ENCODE data around the gene MEST. TPM values are rescaled to one million over a fixed set of nuclear protein-coding genes. Genes with fewer than 3 reads are reported as not detected.

The MEST gene
- total RNA-seq, 1 experiment from 2014 or later, result 76.9 TPM

DNA sequence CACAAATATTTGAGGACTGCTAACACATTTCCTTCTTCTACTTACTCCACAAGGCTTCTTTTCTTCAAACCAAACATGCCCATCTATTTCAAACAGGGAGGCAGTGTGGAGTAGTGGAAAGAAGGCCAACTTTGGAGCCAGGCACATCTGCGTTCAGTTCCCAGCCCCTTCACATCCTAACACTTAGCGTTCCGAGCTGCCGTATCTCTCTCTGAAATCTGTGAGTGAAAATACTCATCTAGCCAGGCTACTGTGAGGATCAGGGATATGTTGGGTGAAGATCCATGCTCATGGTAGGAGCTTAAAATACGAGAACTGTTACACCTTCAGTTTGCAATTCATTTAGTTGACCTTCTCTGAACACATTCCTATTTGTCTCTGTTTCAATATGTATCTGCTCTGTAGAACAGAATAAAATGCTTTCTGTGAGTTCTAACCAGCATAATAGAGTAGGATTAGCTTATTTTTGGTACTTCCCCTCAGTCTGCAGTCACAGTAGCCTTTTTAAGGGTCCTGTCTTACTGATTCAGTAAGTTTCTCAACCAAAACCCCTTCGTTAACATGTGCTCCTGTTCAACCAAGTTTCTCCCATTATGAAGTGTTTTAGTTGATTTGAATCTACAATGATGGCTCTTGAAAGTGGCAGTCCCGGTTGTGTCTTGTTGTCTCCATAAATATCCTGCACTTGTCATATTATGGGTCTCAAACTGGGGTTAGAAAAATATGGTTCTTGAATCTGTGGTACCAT lies 3.3 kb upstream of the MEST start:
- Histone ChIP-seq H2AFZ (no peak overlapping the region), H3K79me2 (ENCODE audit: low read depth) (peaks cover 37% of the 10 kb centered on the region), H3K4me1 (replicated peaks; ENCODE audit: insufficient read depth) (peaks cover 10% of the 10 kb centered on the region; the same call in 1 of the 2 replicates), H3K27ac (peak overlapping the region; percentile 13; the same call in 1 of the 2 replicates), H3K4me2 (peak overlapping the region; percentile 3; the same call in 1 of the 2 replicates), H3K9me2 (ENCODE audit: insufficient read depth) (no peaks in the 10 kb centered on the region), H3K9me3 (ENCODE audit: insufficient read depth, low read depth) (no peaks in the 10 kb centered on the region), H3K27me3 (ENCODE audit: insufficient read depth, low read depth) (no peaks in the 10 kb centered on the region), H3F3A (ENCODE audit: insufficient read depth, low read depth) (peaks cover 3% of the 10 kb centered on the region; the same call in 1 of the 2 replicates), H3K4me3 (no peak overlapping the region), H3K36me3 (ENCODE audit: low read depth) (no peaks in the 10 kb centered on the region), H4K20me1 (ENCODE audit: insufficient read depth) (no peaks in the 10 kb centered on the region)
- intact Hi-C loops (cut with micrococcal nuclease; ENCODE audit: unreplicated experiment), result loop anchor here (1.0 to 5.0 kb wide), 4 partner anchors 132 to 416 kb away; partner anchors contain the start of genes CPA4, KLHDC10 and TMEM209
- TF ChIP-seq, protein P1, sequence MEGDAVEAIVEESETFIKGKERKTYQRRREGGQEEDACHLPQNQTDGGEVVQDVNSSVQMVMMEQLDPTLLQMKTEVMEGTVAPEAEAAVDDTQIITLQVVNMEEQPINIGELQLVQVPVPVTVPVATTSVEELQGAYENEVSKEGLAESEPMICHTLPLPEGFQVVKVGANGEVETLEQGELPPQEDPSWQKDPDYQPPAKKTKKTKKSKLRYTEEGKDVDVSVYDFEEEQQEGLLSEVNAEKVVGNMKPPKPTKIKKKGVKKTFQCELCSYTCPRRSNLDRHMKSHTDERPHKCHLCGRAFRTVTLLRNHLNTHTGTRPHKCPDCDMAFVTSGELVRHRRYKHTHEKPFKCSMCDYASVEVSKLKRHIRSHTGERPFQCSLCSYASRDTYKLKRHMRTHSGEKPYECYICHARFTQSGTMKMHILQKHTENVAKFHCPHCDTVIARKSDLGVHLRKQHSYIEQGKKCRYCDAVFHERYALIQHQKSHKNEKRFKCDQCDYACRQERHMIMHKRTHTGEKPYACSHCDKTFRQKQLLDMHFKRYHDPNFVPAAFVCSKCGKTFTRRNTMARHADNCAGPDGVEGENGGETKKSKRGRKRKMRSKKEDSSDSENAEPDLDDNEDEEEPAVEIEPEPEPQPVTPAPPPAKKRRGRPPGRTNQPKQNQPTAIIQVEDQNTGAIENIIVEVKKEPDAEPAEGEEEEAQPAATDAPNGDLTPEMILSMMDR (conservative IDR thresholded peaks at IDR 0.05), result no peak
- TF ChIP-seq EZH2 (IDR thresholded peaks at IDR 0.05; ENCODE audit: low read depth), result no peak
- no TSS peak for BruUV-seq (replicated peaks)
- CTCF ChIA-PET, result interaction anchor here (0.6 kb wide), 1 partner anchor 202 kb away, joined by 3 read pairs; no protein-coding TSS in a partner anchor
- POLR2A ChIA-PET (ENCODE audit: unreplicated experiment), result interaction anchor here (0.5 to 0.9 kb wide), 6 partner anchors 21 to 620 kb away, joined by 3 to 7 read pairs (median 4); partner anchors contain the start of gene TMEM209
- DNase-seq, result no peak

DNA sequence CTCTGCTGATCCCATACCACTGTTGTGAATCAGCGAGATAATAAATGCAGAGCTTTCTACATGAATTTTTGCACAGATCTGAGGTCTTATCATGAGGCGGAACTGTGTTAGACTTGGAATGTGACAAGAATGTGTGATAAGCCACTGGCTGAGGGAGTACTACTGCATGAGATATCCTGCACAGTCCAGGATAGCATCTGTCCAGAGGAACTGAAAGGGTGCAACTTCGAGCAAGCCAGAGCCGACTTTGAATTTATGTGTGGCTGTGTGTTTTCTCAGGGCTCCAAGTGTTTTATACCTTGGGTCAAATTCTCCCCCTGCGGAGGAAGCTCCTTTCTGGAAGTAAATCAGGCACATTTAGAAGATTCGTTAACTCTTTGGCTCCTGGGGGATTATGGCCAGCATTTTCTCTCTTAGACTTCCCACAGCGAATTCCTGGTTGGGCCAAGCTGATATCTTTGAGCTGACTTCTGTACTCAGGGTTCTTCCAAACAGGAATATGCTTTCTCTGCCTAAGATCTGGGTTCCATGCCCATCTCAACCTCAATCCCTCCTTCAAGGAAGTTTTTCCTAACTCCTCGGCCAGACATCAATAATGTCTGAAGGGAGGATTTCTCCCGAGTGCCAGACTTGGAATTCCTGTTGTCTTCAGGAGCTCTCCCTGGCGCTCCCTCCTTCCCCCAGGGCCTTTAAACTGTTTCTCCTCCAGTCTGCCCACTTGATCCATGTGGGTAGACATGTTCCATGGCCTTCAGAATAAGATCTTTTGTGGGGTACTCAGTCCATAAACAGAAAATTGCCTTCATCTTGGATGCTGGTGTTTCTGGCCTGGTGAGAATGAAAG lies 2.5 kb upstream of the MEST start:
- no peak for TF ChIP-seq EZH2 (IDR thresholded peaks at IDR 0.05; ENCODE audit: low read depth)
- TF ChIP-seq, protein P1 (conservative IDR thresholded peaks at IDR 0.05), result no peak
- Histone ChIP-seq H3K4me1 (replicated peaks; ENCODE audit: insufficient read depth) (peaks cover 10% of the 10 kb centered on the region; the same call in 1 of the 2 replicates), H3K27me3 (ENCODE audit: insufficient read depth, low read depth) (no peaks in the 10 kb centered on the region), H3K79me2 (ENCODE audit: low read depth) (peaks cover 37% of the 10 kb centered on the region), H3K4me3 (no peak overlapping the region), H3K9me2 (ENCODE audit: insufficient read depth) (no peaks in the 10 kb centered on the region), H3K9me3 (ENCODE audit: insufficient read depth, low read depth) (no peaks in the 10 kb centered on the region), H2AFZ (no peak overlapping the region), H3K36me3 (ENCODE audit: low read depth) (no peaks in the 10 kb centered on the region), H4K20me1 (ENCODE audit: insufficient read depth) (no peaks in the 10 kb centered on the region), H3F3A (ENCODE audit: insufficient read depth, low read depth) (peaks cover 3% of the 10 kb centered on the region; the same call in 1 of the 2 replicates), H3K27ac (no peak overlapping the region), H3K4me2 (peak overlapping the region; percentile 3; the same call in 1 of the 2 replicates)
- ChIA-PET POLR2A (ENCODE audit: unreplicated experiment) (interaction anchor here (0.5 to 0.9 kb wide), 5 partner anchors 20 to 284 kb away, joined by 4 to 7 read pairs (median 4); partner anchors contain the start of gene TMEM209), CTCF (interaction anchor here (0.6 kb wide), 1 partner anchor 202 kb away, joined by 3 read pairs; no protein-coding TSS in a partner anchor)
- DNase-seq, result peak; percentile 53 to 76
- intact Hi-C loops (cut with micrococcal nuclease; ENCODE audit: unreplicated experiment), result loop anchor here (1.0 to 5.0 kb wide), 4 partner anchors 133 to 417 kb away; partner anchors contain the start of genes CPA4, KLHDC10 and TMEM209
- no TSS peak for BruUV-seq (replicated peaks)

DNA sequence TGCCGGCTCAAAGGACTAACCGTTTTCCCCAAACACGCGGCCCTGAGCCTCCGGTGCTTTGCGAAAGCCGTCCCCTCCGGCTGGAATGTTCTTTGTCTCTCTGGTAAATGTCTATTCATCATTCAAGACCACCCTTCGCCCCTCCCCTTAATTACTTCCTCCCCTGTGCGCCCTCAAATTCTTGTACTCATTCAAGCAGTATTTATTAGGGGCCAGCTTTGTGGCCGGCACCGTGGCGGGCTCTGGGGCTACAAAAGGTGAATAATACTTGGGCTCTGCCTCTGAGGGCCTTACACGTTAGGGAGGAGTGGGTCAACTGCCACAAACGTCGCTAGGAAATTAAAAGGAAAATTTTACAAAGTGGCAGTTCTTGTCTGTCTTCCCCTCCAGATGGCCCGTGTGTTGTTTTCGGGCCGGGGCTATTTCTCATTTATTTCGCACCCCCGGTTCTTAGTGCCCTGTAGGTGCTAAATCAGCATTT lies 1.5 kb upstream of the MEST start:
- ChIA-PET CTCF (no interaction called here), POLR2A (ENCODE audit: unreplicated experiment) (no interaction called here)
- Histone ChIP-seq H3K4me1 (replicated peaks; ENCODE audit: insufficient read depth) (peaks cover 10% of the 10 kb centered on the region; the same call in 1 of the 2 replicates), H2AFZ (no peak overlapping the region), H4K20me1 (ENCODE audit: insufficient read depth) (no peaks in the 10 kb centered on the region), H3K9me3 (ENCODE audit: insufficient read depth, low read depth) (no peaks in the 10 kb centered on the region), H3F3A (ENCODE audit: insufficient read depth, low read depth) (peaks cover 3% of the 10 kb centered on the region; the same call in 1 of the 2 replicates), H3K27me3 (ENCODE audit: insufficient read depth, low read depth) (no peaks in the 10 kb centered on the region), H3K4me3 (no peak overlapping the region), H3K4me2 (no peak overlapping the region), H3K79me2 (ENCODE audit: low read depth) (peaks cover 37% of the 10 kb centered on the region), H3K27ac (no peak overlapping the region), H3K36me3 (ENCODE audit: low read depth) (no peaks in the 10 kb centered on the region), H3K9me2 (ENCODE audit: insufficient read depth) (no peaks in the 10 kb centered on the region)
- DNase-seq, result no peak
- BruUV-seq (replicated peaks), result no TSS peak
- intact Hi-C loops (cut with micrococcal nuclease; ENCODE audit: unreplicated experiment), result no loop called here
- no peak for TF ChIP-seq EZH2 (IDR thresholded peaks at IDR 0.05; ENCODE audit: low read depth)
- TF ChIP-seq, protein P1 (conservative IDR thresholded peaks at IDR 0.05), result no peak
